ENCODE measurements around the gene RGS19.

DNA sequence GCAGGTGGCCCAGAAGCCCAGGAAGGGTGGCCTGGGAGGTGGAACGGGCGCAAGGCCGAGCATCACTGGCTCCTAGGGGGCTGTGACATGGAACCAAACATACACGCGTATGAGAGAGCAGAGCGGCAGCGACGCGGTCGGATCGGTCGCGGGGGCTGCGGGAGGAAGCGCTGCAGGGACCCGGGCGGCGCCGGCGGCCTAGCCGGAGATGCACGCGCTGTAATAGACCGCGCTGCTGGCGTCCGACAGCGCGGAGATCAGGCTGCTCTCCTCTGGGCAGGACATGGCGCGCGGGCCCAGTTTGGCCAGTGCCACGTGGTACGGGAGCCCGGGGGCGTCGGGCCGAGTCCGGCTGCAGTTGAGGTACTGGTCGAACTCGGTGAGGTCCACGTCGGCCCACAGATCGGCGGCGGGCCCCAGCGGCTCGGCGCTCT lies 31.3 kb downstream of the RGS19 start:
- TF ChIP-seq EZH2phosphoT487 (IDR thresholded peaks at IDR 0.05; ENCODE audit: borderline replicate concordance, low read length) (no peak), EZH2 (IDR thresholded peaks at IDR 0.05; ENCODE audit: low read length, unreplicated experiment) (no peak)
- TF ChIP-seq, protein P1, sequence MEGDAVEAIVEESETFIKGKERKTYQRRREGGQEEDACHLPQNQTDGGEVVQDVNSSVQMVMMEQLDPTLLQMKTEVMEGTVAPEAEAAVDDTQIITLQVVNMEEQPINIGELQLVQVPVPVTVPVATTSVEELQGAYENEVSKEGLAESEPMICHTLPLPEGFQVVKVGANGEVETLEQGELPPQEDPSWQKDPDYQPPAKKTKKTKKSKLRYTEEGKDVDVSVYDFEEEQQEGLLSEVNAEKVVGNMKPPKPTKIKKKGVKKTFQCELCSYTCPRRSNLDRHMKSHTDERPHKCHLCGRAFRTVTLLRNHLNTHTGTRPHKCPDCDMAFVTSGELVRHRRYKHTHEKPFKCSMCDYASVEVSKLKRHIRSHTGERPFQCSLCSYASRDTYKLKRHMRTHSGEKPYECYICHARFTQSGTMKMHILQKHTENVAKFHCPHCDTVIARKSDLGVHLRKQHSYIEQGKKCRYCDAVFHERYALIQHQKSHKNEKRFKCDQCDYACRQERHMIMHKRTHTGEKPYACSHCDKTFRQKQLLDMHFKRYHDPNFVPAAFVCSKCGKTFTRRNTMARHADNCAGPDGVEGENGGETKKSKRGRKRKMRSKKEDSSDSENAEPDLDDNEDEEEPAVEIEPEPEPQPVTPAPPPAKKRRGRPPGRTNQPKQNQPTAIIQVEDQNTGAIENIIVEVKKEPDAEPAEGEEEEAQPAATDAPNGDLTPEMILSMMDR (conservative IDR thresholded peaks at IDR 0.05; ENCODE audit: low read depth, low read length) = no peak

All from PC-3 (cell line).